NCI-H2029 treated with DMSO at 0.1 percent for 48 hours (cell line): ENCODE measurements around the gene ABCC3.
"Not testable (repeated sequence)": the region's sequence is repeated elsewhere in the genome, so short reads cannot be mapped to it uniquely, and the experiment has no call there.

ENCODE experiments used
- DNase-seq: peaks from one replicate; lab custom pipeline; 2025; lab: John Stamatoyannopoulos, UW

The ABCC3 gene

DNA sequence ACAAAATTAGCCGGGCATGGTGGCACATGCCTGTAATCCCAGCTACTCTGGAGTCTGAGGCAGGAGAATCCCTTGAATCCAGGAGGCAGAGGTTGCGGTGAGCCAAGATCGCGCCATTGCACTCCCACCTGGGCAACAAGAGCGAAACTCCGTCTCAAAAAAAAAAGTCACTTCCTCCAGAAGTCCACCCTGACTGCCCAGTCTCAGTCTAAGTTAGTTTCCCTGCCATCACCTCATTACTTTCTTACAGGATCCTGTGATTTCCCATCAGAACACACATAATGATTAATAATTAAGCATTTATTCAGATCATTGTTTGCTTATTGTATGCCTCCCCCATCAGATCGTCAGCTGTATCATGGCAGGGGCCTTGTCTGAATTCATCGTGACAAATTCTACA is 31.6 kb downstream of the ABCC3 start:
- DNase-seq: no peak

DNA sequence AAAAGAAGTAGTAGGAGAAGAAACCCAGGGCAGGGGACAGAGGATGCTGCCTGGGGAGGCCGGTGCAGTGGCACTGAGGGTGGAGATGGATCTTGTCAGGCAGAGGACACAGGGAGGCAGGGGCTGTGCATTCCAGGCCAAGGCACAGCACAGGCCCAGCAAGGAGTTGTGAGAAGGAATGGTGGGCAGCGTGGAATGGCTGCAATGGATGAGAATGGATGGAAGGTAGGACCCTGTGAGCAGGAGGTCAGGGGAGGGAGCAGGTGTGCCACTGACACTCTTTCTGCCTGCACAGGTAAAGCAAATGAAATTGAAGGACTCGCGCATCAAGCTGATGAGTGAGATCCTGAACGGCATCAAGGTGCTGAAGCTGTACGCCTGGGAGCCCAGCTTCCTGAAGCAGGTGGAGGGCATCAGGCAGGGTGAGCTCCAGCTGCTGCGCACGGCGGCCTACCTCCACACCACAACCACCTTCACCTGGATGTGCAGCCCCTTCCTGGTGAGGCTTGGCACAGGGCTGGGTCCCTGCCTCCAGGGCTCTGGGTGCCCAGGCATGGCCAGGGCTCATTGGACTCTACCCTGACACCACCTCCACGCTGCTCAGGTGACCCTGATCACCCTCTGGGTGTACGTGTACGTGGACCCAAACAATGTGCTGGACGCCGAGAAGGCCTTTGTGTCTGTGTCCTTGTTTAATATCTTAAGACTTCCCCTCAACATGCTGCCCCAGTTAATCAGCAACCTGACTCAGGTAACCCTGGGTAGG is 32.8 kb downstream of the ABCC3 start:
- no peak for DNase-seq

DNA sequence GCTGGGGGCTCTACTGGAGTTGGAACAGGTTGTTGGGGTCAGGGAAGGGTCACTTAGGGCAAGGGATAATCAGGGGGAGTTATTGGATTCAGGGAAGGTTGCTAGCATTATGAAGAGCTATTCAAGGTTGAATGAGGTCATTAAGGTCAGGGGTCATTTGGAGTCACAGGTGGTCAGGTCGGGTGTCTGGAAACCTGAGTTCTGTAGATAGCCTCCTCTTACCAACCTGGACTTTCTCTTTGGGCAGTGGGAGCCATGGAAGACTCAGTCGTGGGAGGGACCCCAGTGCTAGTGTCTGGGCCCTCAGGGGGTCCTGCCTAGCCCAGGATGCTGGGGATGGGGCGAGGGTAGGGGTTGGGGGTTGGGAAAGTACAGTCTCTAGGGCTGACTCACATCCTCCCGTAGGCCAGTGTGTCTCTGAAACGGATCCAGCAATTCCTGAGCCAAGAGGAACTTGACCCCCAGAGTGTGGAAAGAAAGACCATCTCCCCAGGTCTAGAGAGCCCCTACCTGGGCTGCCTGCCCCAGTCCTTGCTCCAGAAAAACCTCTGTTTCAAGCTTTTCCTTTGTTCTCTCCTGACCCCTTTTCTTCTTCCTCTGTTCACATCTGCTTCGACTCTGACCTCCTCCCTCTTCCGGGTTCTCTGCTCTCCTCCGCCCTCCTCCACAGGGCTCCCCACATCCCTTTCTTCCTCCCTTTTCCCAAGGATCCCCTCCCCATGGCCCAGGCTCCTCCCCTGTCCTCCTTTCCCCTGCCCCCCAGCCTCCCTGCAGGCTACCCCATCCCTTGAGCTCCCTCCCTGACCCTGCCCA is 33.5 kb downstream of the ABCC3 start:
- DNase-seq: no peak

DNA sequence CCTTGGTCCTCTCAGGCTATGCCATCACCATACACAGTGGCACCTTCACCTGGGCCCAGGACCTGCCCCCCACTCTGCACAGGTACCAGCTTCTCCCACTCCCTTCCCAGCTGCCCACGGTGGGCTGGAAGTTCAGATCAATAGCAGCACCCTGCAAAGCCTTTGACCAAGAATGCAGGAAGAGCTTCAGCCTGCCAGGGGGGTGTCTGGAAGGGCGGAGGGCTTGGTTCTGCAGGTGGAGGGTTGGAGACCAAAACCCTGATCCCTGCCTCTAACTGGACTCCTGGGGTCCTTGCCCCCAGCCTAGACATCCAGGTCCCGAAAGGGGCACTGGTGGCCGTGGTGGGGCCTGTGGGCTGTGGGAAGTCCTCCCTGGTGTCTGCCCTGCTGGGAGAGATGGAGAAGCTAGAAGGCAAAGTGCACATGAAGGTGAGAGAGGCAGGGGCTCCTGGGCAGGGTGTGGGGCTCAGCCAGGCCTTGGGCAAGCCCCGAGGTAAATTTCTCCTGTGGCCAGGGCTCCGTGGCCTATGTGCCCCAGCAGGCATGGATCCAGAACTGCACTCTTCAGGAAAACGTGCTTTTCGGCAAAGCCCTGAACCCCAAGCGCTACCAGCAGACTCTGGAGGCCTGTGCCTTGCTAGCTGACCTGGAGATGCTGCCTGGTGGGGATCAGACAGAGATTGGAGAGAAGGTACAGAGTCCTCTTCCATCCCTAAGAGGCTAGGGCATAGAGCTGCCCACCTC is 34.3 kb downstream of the ABCC3 start:
- no peak for DNase-seq

DNA sequence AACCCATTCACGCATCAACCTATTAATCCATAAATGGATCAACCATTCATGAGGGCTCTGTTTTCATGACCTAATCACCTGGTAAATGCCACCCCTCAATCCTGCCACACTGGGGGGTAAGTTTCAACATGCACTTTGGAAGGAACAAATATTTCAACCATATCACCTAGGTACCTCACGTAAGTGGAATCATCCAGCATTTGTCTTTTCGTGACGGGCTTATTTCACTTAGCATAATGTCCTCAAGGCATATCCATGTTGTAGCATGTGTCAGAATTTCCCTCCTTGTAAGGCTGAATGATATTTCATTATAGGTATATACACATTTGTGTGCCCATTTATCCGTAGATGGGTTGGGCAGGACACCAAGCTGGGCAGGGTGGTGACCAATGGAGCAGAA is 37.4 kb downstream of the ABCC3 start:
- no peak for DNase-seq

DNA sequence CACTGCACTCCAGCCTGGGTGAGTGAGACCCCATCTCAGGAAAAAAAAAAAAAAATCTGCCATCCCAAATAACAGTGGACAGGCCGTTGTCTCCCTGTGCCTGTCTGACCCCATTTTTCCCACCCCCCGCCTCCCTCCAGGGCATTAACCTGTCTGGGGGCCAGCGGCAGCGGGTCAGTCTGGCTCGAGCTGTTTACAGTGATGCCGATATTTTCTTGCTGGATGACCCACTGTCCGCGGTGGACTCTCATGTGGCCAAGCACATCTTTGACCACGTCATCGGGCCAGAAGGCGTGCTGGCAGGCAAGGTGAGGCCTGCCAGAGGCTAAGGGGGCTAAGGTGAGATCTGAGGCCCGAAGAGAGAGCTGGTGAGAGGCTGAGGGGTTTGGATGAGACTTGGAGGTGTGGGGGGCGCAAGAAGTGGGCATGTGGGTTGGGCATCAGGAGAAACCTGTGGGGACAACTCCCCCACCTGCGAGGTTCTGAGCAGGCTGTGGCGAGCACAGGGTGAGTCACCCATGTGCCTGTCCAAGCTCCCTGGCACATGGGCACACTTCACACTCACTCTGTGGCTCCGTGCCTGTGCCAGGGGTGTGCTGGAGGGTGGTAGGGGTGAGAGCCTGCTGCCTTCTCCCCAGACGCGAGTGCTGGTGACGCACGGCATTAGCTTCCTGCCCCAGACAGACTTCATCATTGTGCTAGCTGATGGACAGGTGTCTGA is 38.3 kb downstream of the ABCC3 start:
- DNase-seq: no peak

DNA sequence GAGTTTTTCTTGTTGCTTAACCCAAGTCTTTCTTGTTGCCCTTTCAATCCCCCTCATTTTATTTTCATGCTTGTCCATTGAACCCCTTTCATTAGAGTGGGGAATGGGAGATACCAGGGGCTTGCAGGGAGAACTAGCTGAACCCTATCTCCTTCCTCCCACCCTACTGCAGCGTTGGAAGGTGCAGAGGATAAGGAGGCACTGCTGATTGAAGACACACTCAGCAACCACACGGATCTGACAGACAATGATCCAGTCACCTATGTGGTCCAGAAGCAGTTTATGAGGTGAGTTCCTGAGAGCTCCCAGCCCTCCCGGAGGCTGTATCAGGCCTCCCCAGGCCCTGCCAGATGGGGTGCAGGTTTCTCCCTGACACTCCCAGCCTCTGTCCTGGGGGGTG is 40.5 kb downstream of the ABCC3 start:
- DNase-seq: no peak

DNA sequence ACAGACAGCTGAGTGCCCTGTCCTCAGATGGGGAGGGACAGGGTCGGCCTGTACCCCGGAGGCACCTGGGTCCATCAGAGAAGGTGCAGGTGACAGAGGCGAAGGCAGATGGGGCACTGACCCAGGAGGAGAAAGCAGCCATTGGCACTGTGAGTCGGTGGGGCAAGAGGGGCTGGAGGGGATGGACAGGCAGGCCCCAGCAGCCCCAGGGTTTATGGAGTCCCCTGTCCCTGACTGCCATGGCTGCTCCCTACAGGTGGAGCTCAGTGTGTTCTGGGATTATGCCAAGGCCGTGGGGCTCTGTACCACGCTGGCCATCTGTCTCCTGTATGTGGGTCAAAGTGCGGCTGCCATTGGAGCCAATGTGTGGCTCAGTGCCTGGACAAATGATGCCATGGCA is 40.9 kb downstream of the ABCC3 start:
- no peak for DNase-seq

DNA sequence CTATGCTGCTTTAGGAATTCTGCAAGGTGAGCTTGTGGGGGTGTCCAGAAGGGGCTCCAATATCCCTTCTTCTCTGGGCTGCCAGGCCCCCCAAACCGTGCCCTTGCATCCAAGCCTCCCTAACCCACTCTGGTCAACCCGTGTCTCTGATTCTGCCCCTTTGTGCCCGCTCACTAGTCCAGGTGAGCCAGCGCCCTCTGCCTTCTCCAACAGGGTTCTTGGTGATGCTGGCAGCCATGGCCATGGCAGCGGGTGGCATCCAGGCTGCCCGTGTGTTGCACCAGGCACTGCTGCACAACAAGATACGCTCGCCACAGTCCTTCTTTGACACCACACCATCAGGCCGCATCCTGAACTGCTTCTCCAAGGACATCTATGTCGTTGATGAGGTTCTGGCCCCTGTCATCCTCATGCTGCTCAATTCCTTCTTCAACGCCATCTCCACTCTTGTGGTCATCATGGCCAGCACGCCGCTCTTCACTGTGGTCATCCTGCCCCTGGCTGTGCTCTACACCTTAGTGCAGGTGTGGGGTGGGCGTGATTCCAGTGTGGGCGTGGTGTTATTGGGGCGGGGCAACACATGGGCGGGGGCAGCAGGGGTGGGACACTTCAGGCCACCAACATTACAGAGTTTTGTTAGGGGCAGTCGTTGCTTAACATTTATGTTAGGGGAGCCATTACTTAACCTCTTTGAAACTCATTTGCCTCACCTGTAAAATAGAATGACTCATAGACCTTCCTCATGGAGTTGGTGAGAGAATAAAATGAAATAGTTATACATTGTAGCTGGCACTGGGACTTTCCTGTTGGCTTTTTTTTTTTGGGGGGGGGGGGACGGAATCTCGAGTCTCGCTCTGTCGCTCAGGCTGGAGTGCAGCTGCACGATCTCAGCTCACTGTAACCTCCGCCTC is 41.6 kb downstream of the ABCC3 start:
- no peak for DNase-seq

DNA sequence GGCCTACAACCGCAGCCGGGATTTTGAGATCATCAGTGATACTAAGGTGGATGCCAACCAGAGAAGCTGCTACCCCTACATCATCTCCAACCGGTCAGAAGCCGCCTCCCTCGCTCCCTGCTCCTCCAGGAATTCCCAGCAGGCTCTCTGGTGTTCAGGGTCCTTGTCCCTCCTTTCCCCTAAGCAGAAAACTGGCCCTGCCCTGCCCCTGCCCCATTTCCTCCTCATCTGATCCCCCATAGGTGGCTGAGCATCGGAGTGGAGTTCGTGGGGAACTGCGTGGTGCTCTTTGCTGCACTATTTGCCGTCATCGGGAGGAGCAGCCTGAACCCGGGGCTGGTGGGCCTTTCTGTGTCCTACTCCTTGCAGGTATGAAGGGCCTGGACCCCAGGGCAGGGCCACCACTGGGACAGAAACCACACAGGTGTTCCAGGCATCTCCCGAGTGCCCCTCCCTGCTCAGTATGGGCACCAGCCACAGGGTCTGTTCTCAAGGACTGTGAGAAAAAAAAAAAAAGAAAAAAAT is 43.2 kb downstream of the ABCC3 start:
- DNase-seq: no peak

DNA sequence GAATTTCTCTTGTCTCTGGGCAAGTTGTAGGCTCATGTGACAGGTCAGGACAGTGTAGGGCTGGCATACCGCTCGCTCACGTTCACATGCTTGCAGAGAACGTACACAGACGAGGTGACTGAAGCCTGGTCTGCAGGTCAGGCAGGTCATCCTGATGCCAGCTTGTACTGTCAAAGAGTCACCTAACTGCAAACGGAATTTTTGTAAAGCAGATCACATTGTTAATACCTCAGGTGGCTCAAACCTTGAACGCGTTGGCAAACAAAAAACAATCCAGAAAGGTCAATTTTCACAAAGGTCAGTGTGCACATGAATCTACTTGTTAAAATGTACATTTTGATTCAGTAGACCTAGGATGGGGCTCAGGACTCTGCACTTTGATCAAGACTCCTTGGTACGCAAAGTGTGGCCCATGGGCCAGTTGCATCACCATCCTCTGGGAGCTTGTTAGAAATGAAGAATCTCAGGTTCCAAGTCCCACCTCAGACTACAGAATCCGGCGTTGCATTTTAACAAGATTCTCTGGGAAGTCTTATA is 44.4 kb downstream of the ABCC3 start:
- no peak for DNase-seq

DNA sequence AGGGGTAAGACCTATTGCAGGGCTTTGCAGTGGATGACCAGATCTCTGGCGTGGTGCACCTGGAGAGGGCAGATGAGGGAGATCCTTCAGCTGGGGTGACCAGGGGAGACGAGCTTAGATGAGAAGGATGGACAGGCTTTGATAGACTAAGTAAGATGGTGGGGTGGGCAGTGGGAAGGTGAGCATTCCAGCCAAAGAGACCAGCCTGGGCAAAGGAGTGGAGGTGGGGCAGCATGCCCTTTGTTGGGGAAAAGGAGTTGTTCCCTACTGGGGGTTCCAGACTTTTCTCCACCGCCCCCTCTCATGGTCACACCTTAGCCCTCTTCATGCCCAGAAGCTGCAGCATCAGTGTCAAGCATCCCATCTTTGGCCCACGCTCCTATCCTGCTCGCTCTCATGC is 45.4 kb downstream of the ABCC3 start:
- no peak for DNase-seq

DNA sequence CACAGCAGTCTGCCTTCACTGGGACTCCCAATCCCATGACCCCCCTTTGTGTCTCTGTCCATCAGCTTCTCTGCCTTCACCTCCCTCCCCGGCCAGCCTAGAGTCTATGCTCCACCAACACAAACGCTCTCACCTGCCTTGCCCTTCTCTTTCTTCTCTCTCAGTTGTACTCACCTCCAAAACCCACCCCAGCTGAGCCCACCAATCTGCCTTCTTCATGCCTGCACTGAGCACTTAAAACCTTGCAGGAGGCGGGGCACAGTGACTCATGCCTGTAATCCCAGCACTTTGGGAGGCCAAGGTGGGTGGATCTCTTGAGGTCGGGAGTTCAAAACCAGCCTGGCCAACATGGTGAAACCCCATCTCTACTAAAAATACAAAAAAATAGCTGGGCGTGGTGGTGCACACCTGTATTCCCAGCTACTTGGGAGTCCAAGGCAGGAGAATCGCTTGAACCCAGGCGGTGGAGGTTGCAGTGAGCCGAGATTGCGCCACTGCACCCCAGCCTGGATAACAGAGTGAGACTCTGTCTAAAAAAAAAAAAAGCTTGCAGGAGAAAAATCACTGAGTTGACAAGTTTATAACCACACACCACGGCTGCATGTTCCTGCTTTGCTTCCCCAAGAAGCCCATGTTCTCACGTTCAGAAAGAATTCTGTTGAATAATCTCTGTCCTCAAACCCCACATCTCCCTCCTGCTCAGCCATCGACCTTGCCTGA is 46.0 kb downstream of the ABCC3 start:
- not testable (repeated sequence) for DNase-seq

DNA sequence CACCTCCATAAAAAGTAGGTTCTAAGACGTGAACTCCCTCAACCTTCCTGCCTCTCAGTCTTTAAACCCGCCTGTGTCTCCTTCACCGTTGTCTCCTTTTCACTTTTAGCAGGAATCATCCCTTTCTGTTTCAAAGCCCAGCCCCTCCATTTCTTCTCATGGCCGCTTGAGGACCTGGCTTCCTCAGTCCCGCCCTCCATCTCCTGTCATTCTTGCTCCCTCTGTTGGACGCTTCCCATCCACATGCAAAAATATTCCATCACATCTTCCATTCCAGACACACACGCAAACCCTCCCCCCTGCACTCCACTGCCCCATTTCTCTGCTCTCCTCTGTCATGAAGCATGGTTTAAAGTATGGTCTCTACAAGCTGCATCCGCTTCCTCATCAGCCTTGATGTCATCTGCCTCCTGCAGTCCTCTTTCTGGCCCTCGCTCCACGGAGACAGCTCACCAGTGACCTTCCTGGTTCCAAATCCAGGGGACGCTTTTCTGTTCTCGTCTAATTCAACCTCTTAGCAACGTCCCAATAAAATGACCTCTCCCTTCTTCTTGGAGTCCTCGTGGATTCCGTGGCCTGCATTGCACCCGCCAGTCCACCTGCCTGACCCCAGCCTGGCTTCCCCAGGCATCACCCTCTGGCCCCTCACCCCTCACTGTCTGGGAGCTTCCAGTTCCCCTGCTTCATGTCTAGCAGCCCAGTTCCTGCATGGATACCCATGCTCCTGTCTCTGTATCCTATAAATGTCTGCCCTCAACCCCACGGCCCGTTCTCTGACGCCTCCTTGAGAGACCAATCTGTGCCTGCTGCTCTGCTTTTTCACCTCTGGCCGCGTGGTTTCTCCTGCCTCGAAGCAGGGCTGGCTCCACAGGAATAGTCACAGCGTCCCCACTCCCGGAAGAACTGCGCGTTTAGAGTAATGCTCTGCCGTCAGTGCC is 46.9 kb downstream of the ABCC3 start:
- no peak for DNase-seq

DNA sequence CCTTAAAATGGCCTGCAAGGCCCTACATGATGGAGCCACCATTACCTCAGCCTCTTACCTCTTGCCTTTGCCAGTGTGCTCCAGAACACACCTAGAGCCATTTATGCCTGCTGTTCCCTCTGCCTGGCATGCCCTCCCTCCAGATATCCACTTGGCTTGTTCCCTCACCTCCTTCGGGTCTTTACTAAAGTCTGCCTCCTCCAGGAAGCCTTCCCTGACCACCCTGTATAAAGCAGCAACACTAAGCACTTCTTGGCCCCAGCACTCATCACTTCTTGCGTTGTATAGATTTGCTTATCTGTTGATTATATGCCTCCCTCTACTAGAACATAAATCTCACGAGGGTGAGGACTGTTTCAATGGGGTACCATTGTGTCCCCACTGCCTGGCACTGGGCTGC is 47.8 kb downstream of the ABCC3 start:
- no peak for DNase-seq

DNA sequence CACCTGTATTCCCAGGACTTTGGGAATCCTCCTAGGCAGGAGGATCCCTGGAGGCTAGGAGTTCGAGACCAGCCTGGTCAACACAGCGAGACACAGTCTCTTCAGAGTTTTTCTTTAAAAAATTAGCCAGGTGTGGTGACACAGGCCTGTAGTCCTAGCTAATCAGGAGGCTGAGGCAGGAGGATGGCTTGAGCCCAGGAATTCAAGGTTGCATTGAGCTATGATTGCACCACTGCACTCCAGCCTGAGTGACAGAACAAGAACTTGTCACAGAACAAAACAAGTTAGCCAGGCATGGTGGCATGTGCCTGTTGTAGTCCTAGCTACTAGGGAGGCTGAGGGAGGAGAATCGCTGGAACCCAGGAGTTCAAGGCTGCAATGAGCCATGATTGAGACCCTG is 48.3 kb downstream of the ABCC3 start:
- no peak for DNase-seq

DNA sequence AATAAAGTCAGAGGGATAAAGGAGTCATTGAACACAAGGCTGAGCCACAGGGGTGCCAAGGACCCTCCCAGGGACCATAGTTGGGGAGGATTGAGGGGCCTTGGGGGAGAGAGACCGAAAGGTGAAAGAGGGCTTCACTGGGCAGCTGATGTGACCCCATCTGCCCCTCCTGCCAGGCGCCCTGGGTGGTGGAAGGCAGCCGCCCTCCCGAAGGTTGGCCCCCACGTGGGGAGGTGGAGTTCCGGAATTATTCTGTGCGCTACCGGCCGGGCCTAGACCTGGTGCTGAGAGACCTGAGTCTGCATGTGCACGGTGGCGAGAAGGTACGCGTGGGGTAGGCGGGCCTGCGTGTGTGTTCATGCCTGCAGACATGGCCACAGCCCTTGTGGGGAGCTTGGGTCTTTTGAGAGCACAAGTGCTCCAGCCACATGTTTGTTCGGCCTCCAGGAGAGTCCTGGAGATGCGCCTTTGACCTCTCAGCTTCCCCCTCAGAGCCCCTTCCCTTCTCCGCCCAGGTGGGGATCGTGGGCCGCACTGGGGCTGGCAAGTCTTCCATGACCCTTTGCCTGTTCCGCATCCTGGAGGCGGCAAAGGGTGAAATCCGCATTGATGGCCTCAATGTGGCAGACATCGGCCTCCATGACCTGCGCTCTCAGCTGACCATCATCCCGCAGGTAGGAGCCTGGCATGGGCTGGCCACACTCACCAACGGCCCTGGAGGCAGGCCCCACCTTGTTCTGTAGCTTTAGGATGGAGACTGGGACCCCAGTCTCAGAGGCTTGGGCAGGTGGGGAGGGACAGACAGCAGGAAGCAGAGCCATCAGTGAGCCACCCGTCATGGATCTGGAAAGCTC is 49.0 kb downstream of the ABCC3 start:
- DNase-seq: no peak

DNA sequence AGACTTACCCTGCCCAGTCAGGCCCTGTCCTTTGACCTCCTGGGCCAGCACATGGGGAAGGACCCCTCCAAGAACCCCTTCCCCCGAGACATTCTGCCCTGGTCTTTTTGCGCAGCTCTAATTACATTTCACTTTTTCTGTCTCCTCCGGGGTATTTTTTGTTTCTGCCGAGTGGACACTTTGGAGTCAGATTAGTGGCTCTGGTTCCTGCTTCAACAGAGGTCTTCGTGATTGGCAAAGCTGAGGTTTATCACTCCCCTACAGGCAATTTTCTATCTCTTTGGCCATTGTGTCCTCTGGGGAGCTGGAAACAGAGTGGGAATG is 49.6 kb downstream of the ABCC3 start:
- no peak for DNase-seq
